ENCODE results near the gene SDK1.

Gene SDK1

GRCh38 chr7:3453398-3453797 lies 152.3 kb downstream of the SDK1 start:
- DNase-seq (ENCODE audit: extremely low read depth, low read depth): no peak
- TF ChIP-seq, protein P1, sequence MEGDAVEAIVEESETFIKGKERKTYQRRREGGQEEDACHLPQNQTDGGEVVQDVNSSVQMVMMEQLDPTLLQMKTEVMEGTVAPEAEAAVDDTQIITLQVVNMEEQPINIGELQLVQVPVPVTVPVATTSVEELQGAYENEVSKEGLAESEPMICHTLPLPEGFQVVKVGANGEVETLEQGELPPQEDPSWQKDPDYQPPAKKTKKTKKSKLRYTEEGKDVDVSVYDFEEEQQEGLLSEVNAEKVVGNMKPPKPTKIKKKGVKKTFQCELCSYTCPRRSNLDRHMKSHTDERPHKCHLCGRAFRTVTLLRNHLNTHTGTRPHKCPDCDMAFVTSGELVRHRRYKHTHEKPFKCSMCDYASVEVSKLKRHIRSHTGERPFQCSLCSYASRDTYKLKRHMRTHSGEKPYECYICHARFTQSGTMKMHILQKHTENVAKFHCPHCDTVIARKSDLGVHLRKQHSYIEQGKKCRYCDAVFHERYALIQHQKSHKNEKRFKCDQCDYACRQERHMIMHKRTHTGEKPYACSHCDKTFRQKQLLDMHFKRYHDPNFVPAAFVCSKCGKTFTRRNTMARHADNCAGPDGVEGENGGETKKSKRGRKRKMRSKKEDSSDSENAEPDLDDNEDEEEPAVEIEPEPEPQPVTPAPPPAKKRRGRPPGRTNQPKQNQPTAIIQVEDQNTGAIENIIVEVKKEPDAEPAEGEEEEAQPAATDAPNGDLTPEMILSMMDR (IDR thresholded peaks at IDR 0.05; ENCODE audit: low read depth, low read length): no peak

DNA sequence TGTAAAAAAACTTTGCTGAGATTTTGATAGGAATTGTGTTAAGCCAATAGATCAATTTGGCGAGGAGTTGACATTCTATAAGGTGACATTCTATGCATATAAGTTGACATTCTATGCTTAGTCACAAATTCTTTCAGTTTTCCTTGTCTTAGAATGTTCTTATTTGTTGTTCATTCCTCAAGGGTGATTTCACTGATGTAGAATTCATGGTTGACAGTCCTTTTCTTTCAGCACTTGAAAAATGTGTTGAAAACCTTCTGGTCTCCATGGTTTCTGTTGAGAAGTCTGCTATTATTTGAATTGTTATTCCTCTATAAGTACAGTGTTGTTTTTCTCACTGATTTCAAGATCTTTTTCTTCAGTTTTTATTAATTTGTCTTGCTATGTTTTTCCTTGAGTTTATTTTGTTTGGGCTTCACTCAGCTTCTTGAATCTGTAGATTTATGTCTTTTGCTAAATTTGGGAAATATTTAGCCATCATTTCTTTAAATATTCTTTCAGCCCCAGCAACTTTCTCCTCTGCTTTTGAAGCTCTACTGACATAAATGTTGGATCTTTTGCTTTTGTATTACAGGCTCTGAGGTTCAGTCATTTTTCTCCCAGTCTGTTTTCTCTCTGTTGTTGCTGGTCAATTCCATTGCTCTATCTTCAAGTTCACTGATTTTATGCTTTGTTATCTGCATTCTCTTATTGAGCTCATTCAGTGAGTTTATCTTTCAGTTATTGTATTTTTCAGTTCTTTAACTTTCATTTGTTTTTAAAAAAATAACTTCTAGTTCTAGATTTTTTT lies 154.9 kb downstream of the SDK1 start:
- TF ChIP-seq, protein P1 (IDR thresholded peaks at IDR 0.05; ENCODE audit: low read depth, low read length): no peak
- DNase-seq (ENCODE audit: extremely low read depth, low read depth): no peak

DNA sequence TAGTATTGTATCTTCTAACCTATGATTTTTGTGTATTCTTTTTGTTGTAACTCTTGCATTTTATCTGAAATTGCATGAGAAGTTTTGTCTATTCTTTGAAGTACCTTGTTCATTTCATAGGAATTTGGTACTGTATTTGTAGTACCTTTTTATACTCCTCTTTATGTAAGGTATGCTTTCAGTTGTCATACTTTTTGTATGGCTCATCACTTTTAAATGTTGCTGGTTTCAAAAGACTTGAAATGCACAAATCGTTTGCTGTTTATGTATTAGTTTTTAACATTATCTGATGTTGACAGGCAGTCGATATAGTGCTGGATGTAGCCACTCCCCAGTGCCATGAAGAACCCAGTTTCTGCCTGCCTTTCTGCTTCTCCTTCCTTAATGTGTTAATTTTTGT lies 158.1 kb downstream of the SDK1 start:
- no peak for DNase-seq (ENCODE audit: extremely low read depth, low read depth)
- TF ChIP-seq, protein P1 (IDR thresholded peaks at IDR 0.05; ENCODE audit: low read depth, low read length): no peak

- no peak for DNase-seq (ENCODE audit: extremely low read depth, low read depth)
- TF ChIP-seq, protein P1 (IDR thresholded peaks at IDR 0.05; ENCODE audit: low read depth, low read length): no peak
Measured at GRCh38 chr7:3461923-3462322, 160.9 kb downstream of the SDK1 start.

- TF ChIP-seq, protein P1 (IDR thresholded peaks at IDR 0.05; ENCODE audit: low read depth, low read length): no peak
- DNase-seq (ENCODE audit: extremely low read depth, low read depth): no peak
Measured at GRCh38 chr7:3463696-3464095, 162.6 kb downstream of the SDK1 start.

GRCh38 chr7:3464900-3465622 lies 164.0 kb downstream of the SDK1 start:
- TF ChIP-seq, protein P1 (IDR thresholded peaks at IDR 0.05; ENCODE audit: low read depth, low read length): no peak
- no peak for DNase-seq (ENCODE audit: extremely low read depth, low read depth)

DNA sequence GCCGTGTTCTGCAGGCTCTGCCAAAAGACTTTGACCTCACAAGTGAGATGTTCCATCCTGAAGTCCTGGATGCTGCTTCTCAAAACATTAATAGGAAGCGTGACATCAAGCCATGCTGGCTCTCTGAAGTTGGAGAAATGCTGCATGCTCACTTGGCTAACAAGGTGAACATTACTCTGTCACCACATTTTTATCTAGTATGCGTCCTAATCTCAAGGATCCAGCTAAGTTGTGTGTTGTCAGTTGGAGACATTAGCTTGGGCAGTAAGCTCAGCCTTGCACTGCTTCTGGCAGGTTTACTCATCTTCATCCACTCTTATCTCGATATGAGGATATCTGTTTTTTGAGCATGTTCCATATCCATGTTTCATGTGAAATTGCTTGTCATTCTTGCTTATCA lies 165.2 kb downstream of the SDK1 start:
- DNase-seq (ENCODE audit: extremely low read depth, low read depth): no peak
- TF ChIP-seq, protein P1 (IDR thresholded peaks at IDR 0.05; ENCODE audit: low read depth, low read length): no peak
